Measurements from ENCODE around the gene TNIP2. TPM values are rescaled to one million over a fixed set of nuclear protein-coding genes. Genes with fewer than 3 reads are reported as not detected.

The TNIP2 gene
- total and polyA plus RNA-seq, 2 of the 13 experiments (the other 11 are each of a cell fraction or from before 2014, with no cell fraction given): 25.6 to 38.0 TPM

- TF ChIP-seq, protein P1, sequence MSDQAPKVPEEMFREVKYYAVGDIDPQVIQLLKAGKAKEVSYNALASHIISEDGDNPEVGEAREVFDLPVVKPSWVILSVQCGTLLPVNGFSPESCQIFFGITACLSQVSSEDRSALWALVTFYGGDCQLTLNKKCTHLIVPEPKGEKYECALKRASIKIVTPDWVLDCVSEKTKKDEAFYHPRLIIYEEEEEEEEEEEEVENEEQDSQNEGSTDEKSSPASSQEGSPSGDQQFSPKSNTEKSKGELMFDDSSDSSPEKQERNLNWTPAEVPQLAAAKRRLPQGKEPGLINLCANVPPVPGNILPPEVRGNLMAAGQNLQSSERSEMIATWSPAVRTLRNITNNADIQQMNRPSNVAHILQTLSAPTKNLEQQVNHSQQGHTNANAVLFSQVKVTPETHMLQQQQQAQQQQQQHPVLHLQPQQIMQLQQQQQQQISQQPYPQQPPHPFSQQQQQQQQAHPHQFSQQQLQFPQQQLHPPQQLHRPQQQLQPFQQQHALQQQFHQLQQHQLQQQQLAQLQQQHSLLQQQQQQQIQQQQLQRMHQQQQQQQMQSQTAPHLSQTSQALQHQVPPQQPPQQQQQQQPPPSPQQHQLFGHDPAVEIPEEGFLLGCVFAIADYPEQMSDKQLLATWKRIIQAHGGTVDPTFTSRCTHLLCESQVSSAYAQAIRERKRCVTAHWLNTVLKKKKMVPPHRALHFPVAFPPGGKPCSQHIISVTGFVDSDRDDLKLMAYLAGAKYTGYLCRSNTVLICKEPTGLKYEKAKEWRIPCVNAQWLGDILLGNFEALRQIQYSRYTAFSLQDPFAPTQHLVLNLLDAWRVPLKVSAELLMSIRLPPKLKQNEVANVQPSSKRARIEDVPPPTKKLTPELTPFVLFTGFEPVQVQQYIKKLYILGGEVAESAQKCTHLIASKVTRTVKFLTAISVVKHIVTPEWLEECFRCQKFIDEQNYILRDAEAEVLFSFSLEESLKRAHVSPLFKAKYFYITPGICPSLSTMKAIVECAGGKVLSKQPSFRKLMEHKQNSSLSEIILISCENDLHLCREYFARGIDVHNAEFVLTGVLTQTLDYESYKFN (CRISPR knock-in tag; conservative IDR thresholded peaks at IDR 0.05): no peak; the same call in 1 of the 2 replicates
- TF ChIP-seq ONECUT2 (CRISPR knock-in tag; IDR thresholded peaks at IDR 0.05) (no peak), ZNF451 (CRISPR knock-in tag; IDR thresholded peaks at IDR 0.05) (0 out of 2 replicates have a peak, but pooled peaks have one; percentile 36), HNRNPK (IDR thresholded peaks at IDR 0.05; ENCODE audit: low read depth, low read length, poor library complexity, severe bottlenecking) (peak; percentile 72), ZNF44 (CRISPR knock-in tag; IDR thresholded peaks at IDR 0.05) (no peak), ZNF12 (CRISPR knock-in tag; IDR thresholded peaks at IDR 0.05) (no peak), TBX2 (CRISPR knock-in tag; IDR thresholded peaks at IDR 0.05; ENCODE audit: borderline replicate concordance) (no peak), MAFF (IDR thresholded peaks at IDR 0.05; ENCODE audit: low read depth, low read length) (no peak), ZNF503 (CRISPR knock-in tag; IDR thresholded peaks at IDR 0.05) (no peak), SKIL (CRISPR knock-in tag; IDR thresholded peaks at IDR 0.05; ENCODE audit: borderline replicate concordance) (no peak; the same call in 1 of the 2 replicates), ZNF160 (CRISPR knock-in tag; IDR thresholded peaks at IDR 0.05) (0 out of 2 replicates have a peak, but pooled peaks have one; percentile 54)
- TF ChIP-seq, protein P2, sequence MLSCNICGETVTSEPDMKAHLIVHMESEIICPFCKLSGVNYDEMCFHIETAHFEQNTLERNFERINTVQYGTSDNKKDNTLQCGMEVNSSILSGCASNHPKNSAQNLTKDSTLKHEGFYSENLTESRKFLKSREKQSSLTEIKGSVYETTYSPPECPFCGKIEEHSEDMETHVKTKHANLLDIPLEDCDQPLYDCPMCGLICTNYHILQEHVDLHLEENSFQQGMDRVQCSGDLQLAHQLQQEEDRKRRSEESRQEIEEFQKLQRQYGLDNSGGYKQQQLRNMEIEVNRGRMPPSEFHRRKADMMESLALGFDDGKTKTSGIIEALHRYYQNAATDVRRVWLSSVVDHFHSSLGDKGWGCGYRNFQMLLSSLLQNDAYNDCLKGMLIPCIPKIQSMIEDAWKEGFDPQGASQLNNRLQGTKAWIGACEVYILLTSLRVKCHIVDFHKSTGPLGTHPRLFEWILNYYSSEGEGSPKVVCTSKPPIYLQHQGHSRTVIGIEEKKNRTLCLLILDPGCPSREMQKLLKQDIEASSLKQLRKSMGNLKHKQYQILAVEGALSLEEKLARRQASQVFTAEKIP (CRISPR knock-in tag; IDR thresholded peaks at IDR 0.05; ENCODE audit: borderline replicate concordance): no peak
Measured at GRCh38 chr4:2755821-2756690, at the start of gene TNIP2 (continued).
